Skeletal muscle cell (primary cell): ENCODE results near the gene MOG.

ENCODE experiments used
- DNase-seq: peaks from one replicate; pipeline ENCODE4 v3.0.0-alpha.2; 2010; ENCODE audit warnings: low read depth
- H3K4me3 ChIP-seq: 2 replicates; pipeline ENCODE4 v1.5.1; 2011; ENCODE audit warnings: low read depth, mild to moderate bottlenecking, control low read depth, low read length, moderate library complexity

MOG gene

DNA sequence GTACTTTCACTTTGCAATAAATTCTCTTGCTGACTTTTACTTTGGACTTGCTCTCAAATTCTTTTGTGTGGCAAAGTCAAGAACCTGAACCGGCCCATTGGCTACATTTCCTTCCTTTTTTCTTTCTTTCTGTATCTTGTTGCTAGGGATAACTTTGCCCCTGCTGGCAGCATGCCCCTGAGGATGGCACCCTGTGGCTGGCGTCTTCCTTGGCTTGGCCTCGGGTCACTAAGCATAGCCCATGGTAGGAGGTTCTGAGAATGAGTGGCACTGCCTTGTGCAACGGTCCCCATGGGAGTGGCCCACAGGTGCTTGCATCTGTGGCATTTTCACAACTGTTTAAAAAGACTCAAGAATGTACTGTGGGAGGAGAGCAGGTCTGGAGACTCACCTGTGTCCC, 52.3 kb downstream of the MOG start:
- DNase-seq, result no peak
- no peak overlapping the region for H3K4me3 ChIP-seq

DNA sequence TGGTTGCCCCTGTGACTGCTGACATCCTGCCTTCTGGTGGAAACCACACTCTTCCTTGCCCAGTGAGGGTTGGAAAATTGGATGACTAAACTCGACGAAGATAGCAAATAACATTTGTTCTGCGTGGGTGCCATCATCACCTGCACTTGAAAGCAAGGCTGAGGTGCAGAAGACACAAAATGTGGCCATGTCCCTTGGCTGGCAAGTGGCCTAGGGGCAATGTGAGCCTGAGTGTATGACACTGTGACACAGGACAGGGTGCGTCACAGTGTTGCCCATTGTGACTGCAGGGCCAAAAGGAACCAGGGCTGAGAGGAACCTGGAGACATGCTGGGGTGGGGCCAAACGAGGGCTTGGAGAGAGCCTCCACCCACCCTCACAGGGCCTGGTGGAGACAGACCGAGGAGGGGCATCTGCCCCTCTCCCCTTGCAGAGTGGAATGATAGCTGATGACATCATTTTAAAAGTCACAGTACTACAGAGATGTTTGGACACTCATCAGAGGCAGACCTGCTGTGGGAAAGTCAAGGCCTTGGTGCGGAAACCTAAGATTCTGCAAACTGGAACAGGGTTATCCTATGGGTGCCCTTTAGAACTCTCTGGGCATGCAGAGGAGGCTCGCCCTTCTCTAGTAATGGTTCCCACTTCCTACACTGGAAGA, 53.5 kb downstream of the MOG start:
- no peak overlapping the region for H3K4me3 ChIP-seq
- no peak for DNase-seq

DNA sequence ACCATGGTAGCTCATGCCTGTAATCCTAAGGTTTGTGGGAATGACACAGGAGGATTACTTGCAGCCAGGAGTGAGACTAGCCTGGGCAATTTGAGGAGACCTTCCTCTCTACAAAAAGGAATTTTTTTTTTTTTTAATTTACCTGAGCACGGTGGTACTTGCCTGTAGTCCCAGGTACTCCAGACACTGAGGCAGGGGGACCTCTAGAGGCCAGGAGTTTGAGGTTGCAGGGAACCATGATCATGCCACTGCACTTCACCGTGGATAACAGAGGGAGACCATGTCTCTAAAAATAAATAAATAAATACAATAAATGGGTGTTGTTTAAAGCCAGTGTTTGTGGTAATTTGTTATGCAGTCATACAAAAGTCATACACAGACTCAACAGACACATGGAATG, 64.0 kb downstream of the MOG start:
- no peak overlapping the region for H3K4me3 ChIP-seq
- DNase-seq, result no peak
